NCI-H1930 (cell line): Measurements from ENCODE around the gene JAM3.
A peak's percentile ranks its signal among the peaks of the same experiment; 100 is the strongest.

Experiments
- DNase-seq, 2 experiments: peaks; one replicate each; lab custom pipeline; 2025; lab: John Stamatoyannopoulos, UW

Gene JAM3

DNA sequence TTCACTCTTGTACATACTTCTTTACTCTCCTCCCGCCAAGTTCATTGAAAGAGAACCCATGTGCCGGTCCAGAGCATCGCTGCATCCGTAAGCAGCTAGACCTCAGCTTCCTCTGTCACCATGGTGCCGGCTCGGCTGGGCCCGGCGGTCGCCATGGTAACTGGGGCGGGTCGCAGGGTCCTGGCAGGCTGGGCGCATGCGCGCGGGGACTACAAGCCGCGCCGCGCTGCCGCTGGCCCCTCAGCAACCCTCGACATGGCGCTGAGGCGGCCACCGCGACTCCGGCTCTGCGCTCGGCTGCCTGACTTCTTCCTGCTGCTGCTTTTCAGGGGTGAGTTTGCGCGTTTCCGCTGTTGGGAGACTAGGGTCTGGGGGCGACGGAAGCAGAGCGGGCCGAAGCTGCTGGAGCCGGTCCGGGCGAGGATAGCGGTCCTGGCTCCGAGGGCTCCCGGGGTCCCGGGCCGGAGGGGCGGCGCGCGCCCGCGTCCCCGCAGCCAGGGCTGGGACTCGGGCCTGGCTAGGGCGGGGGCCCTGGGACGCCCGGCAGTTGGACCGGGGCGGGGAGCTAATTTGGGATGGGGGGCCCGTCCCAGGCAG lies at the start of gene JAM3:
JAM3 (plus strand) TSS at position 244 of the 597 bp plus-strand sequence; CDS start at position 256, 12 bp downstream.
- DNase-seq: peak; percentile 92

DNA sequence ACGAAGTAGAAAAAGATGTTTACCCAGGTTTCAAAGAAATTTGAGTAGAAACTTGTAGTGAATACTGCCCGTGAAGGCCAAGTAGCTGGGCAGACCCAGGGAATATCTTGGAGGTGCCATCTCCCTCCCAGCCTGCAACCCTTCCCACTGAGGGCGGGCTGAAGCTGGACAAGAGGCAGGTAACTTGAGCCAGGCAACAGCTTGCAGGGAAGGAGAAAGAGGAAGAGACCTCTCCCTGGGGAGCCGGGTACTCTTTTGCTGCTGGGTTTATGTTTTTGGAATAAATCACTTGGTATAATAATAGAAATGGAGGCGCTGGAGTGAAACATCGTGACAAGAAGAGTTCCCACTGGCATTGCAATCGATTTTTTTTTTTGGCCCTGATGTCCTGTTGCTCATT lies 49.4 kb upstream of the JAM3 start:
- DNase-seq: no peak

DNA sequence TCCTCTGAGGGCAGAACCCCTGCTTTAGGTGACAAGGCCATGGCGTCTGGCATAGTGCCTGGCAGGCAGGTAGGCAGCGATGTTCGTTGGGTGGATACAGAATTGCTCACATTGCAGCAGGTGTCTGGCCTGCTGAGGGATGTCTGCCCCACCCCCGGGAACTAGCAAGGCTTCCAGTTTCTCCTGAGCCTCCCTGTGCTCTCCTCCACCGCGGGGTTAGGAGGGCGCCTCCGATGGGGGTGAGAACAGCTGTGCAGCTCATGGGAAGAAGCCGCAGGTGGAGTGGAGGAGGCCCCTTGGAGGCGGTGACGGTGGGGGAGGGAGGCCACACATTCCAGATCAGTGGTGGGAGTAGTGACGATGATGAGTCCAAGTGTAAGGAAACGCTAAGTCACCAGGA lies 48.3 kb upstream of the JAM3 start:
- DNase-seq: no peak

DNA sequence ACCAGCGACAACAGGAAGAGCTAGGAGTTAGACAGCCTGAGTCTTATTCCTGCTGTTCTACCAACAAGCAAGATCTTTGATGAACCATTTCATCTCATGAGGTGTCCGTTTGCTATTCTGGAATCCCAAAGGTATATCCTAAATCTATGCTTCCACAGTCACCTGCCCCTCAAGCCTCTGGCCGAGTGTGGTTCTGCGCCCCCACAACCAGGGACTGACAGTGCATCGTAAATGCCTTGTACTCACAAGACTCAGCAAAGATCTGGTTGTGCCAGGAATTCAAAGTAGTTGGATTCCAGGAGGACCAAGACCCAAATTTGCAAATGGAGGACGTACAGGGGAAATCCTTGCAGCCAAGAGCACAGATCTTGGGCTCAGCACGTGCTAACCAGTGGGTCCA lies 47.5 kb upstream of the JAM3 start:
- DNase-seq: no peak

DNA sequence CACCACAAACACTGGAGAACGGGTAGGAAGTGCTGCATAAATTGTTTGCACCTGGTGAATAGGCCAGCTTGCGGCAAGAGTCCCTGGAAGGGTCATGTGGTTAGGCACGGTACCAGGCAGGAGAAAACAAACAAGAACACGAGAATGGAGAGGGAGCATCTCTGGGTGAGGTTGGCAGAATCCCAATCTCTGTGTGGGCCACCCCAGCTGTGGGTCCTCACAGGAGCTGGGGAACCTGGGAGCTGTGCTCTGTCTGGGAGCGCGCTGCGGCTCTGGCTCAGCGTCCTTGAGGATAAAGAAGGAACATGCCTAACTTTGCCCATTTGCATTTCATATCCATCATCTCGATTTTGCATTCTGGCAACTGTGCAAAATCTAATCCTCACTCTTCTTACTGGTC lies 46.1 kb upstream of the JAM3 start:
- DNase-seq: no peak

DNA sequence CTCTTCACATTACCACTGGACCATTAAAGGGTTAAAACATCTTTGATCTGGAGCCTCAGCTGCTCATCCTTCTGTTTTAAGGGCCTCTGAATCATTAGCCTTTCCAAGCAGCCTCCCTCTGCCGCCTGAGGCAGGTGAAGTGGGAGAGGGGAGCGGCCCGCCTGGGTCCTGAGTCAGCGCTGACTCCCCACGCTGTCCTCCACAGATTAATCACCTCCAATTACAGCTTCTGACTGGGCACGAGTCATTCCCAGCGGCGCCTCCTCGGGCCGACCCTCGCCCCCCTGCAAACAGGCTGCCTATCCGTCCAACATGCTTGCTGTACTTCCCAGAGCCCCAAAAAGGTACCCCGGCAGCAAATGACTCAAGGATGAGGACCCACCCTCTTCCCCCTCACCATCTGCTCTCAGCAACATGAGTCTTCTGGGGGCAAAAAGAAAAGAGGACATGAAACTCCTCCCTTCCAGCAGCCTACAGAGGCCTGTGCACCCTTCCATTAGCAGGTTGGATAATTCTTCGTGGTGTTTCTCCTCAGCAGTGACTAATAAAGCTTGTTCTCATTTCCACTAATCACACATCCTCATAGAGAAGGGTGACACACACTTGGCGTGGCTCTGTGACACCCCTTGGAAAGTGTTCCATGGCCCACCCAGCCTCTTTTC lies 44.3 kb upstream of the JAM3 start:
- DNase-seq: no peak

DNA sequence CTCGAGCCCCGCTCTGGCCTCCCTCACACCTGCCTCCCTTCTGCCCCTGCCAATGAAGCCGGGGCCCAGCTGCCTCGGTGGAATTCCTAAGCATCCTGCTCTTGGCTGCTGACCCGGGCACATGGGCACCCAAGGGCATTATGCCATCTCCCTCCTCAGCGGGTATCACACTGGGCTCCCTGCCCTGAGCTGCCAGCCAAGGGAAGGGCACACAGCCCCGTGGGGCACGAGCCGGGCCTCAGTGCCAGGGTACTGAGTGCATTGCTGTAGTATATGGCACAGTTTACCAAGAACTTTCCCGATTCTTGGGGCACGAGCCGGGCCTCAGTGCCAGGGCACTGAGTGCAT lies 43.8 kb upstream of the JAM3 start:
- no peak for DNase-seq

DNA sequence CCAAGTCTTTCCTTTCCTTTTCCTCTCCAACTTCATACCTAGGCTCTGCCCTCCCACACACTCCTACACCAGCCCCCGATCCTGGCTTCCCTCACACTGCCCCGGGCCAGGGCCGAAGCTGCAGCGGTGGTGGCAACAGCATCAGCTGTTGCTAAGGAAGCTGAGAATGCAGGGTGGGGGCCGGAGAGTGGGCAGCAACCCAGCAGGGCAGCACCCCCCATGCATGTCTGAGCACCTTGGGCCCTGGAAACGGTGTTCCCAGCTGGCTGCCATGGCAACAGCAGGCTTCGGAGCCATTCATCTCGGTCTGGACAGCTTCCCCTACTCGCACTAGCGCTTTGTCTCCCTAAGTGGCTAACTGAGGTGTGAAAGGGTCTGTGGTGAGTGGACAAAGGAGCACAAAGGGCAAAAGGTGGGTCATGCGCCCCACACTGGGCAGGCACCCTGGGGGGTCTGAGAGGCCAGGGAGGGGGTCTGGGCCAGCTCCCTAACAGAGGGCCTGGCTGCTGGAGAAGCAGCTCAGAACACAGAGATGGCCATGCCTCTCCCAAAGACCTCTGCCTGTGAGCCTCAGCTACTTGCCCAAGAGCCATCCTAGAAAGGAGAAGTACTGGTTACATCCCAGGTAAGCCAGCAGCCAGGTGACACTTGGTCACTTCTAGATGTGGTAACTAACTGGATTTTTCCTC lies 42.1 kb upstream of the JAM3 start:
- DNase-seq: no peak

DNA sequence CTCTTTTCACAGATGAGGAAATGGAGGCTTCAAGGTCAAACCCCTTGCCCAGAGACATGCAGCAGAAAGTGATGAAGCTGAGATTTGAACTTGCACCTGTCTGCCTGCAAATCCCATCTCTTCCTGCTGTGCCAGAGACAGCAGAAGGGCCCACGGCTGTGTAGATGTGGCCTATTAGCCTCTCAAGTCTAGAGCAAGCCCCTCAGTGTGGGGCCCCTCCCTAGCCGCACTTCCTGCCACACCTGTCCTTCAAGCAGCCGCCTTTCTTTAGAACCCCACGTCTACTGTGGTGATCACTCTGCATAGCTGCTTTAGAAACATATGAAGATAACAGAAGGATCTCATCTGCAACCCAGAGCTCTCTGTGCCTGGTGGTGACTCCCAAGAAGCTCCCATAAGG lies 41.2 kb upstream of the JAM3 start:
- no peak for DNase-seq

DNA sequence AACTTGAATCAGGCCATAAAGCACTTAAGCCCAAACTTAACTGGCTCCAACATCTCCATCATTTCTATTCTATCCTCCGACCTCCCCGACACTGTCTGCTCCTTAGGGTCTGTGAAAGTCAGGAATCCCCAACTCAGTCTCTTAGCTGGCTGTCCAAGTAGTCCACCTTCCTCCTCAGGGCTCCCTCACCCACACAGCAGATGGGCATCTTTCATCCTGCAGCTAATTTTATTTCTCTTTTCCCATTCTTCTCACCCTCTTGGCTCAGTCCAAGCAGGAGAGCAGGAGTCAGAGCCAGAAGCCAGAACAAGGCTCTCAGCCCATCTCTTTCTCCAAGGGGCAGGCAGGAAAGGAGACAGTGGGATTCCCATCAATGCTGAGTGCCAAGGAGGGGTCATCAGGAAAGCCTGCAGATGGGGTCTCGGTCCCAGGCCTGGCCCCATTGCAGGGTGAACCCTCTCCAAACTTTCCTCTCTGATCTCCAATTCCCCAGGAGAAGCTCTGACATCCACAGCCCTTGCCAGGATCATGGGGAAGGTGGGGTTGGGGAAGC lies 40.4 kb upstream of the JAM3 start:
- DNase-seq: no peak

DNA sequence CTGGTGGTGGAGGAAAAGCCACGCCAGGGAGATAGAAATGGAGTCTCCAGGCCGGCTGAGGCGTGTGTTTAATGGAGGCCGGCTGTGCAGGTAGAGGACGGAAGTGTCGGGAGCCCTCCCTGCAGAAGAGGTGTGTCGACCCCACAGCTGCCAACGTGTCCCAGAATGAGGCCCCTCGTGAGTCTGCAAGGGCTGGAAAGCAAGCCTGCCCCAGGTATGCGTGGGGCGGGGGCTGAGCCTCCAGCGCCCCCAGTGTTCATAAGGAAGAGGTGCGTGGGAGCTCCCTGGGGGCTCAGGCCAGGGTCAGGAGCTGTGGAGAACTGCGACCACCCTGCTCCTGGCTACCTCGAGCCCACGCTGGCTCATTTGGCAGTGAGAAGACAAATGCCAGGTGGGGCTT lies 38.0 kb upstream of the JAM3 start:
- no peak for DNase-seq

DNA sequence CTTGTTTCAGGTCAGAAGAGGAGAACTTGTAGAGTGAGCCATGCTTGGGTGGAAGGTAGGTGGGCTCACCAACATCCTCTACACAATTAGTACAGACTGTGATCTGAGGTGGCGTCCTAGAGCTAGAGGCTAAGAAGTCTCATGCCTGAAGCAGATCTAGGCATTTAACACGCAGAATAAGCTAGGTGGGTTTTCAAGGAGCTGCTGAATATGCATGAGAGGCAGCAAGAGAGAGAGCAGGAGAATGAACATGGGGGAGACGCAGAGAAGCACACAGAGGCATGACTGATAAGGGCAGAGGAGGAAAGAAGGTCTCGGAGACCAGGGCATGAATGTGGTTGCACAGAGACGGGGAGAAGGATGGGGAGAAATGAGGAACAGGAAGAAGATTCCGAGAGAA lies 36.8 kb upstream of the JAM3 start:
- DNase-seq: no peak

DNA sequence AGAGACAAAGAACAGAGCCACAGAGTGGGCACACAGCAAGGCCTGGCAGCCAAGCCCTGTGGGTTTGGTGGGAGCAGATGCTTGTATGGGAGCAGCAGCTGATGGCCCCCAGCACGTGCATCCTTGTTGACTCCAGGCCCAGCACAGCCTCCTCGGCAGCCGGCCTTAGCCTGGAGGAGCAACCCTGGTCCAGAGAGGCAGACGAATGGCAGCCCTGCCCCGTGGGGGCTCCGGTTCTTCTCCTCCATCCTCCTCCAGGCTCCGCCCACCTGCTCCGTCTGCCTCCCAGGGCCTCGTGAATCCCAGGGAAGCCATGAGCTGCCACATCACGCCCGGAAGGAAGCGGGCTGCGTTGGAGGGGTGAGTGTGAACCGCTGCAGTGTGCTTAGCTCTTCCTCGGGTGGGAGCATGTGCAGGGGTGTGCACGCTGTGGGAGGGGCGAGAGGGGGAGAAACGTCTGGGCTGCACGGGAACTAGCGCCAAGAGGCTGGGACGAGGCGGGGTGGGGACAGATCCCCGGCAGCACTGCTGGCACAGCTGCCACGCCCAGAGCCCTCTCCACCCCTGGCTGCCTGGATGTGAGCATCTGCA lies 36.3 kb upstream of the JAM3 start:
- DNase-seq: no peak

DNA sequence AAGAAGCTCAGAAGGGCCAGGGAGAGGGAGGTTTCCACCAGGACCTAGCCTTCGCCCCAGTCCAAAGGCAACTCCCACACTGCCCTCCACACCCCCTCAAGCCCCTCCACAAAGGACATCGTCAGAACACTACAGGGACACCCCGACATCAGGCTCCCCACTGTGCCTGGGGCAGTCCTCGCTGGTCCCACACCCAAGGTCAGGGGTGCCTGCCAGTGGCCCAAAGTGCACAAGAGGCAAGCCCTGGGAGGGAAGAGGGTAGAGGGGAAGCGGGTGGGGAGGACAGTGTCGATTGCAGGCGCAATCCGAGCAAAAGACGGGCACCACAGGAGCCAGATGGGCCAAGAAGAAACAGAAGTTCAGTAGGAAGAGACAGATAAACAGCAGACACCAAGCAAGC lies 35.6 kb upstream of the JAM3 start:
- DNase-seq: no peak

DNA sequence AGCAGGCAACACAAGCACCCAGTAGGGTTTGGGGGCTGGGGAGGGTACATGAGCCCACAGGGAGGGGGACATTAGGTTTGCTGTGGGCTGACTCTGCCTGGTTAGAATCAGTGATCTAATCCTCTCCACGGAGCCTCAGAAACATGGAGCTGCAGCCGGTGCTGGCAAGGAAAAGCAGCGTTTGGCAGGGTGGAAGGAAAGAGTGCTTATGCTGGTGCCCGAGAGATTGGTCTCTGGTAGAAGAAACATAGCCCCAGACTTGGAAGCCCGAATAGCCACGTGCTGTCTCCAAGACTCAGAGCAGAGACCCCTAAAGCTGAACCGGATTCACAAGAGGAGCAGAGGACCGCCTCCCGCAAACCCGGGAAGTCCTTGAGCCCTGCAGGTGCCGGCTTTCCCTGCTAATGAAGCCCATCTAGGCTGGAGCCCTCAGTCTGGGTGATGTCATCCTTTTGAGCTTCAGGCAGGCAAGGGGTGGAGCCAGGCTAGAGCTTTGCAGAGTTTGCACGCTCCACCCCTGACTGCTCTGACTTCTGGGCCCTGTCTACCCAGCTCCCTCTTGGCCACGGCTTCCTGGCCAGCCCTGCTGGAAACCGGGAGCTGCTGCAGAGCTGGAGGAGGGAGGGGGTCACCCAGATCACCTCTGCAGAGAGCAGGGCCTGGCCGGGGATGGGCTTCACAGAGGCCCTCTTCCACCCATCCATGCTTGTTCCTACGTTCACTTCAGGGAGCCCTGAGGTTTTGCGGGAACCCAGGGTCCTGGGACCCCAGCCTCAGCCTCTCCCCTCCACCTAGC lies 35.0 kb upstream of the JAM3 start:
- peak in 1 of 2 experiments; percentile 42 for DNase-seq

DNA sequence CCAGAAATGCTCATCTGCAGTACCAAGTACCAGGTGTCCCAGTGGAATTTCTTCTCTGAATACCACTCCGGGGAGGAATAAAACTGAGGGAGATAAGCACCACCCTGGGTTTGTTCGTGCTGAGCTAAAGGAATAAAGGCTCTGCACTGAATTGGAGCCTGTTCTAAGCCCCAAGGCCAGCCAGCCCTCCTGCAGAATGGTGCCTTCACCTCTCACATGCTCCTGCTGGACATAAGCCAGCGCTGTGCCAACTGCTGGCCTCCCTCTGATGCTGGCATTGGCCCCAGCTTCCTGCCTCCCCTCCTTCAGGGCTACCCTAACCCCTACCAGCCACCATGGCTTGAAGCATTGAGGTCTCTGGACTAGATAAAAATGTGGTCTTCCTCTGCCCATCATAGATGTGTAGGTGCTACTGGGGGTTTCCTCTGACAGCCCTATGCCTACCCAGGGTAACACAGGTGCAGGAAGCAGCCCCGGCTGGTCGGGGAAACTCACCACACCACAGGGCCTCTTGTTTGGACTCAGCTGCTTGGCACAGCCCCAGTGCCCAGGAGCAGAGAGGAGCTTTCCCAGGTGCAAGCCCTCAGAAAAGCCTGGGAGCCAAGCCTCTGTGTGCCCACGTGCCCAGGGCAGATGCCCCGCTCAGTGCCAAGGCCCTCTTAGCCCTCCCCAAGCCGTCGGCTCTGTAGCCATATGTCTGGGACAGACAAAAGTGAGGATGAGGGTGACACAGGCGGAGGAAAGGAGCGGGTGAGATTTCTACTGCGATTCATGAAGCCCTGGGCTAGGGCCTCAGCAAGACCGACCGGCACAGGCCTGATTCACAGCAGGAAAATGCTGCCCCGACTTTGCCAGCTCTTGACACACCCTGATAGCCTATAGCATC lies 34.1 kb upstream of the JAM3 start:
- no peak for DNase-seq

DNA sequence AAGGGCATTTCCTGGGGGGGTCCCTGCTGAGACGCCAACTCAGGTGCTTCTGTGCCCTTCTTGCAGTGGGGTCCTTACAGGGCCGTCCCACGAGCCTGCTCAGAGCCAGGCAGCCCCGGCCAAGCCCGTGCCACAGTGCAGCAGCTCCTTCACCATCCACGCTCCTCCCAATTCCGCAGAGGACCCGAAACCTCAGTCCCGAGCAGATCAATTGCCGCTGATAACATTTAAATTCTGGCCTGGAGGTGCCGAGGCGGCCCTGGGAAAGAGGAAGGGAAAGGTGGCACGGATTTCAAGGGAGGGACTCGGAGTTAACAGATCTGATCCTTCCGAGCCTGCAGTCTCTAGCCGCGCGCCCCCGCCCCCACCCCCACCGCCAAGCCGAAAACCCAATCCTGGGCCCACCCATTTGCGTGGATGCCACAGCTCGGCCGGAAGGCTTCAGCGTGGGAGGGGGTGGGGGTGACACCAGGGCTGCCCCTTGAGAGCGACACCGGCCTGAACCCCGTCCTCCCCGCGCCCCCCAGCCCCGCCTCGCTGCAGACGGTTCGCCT lies 32.3 kb upstream of the JAM3 start:
- no peak for DNase-seq

DNA sequence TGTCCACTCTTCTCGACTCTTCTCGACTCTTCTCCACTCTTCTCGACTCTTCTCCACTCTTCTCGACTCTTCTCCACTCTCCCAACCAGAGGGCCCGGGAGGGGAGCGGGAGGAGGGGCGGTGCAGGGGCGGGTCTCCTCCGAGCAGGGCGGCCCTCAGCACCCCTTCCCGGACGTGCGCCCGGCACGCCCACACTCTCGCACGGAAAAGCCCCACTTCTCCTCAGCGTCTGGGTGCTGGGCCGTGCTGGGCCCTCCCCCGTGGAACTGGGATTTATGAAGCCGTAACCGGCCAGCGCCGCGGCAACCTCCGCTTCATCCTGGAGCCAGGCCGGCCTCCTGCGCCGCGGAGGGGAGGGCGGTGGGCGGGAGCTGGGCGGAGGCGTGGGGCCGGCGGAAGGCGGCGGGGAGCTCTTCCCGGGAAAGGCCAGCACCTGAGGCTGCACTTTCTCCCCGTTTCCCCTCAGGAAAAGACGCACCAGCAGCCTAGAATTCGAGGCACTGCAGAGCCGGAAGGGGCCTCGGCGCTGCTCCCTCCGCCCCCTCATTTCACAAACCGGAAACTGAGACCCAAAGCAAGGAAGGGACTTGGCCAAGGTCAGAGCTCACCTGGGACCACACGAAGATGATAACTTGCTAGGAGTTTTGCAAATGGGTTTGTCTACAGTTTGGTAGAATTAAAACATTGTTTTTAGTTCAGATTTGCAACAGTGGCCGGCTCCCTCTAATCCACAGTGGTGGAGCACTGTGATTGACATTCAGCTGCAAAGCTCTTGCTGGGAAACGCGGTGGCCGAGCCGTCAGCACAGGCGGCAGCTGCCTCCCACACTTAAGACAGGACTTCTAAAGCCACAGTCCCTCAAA lies 31.6 kb upstream of the JAM3 start:
- DNase-seq: peak; percentile 20 to 33

DNA sequence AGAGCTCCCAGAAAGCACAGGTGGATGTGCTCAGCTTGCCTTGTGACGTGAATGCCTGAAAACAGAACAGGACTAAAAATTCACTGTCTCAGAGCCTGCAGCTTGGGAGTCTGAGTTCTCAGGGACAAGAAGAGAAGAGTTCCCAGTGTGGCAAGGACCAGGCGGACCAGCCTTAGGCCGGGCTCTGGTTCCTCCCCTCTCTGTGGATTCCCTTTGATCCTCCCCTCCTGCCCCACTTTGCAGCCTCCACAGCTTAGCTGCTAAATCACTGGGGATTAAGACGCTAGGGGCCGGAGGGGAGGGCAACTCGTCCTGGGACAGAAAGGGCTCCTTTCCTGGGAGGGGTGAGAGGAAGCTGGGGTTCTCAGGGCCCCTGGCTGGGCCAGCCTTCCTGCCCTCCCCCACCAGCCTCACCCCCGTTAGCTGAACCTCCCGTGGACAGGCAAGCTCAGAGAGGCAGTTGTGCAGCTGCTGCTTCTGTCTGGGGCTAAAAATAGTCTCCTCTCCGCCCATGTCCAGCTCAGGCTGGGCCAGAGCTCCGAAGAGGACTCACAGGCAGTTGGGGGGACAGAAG lies 29.9 kb upstream of the JAM3 start:
- no peak for DNase-seq
